Measurements from ENCODE around the gene SLC50A1. TPM values are rescaled to one million over a fixed set of nuclear protein-coding genes. Genes with fewer than 3 reads are reported as not detected.

The SLC50A1 gene
- total RNA-seq: 19.7 and 37.7 TPM in 2 replicates

DNA sequence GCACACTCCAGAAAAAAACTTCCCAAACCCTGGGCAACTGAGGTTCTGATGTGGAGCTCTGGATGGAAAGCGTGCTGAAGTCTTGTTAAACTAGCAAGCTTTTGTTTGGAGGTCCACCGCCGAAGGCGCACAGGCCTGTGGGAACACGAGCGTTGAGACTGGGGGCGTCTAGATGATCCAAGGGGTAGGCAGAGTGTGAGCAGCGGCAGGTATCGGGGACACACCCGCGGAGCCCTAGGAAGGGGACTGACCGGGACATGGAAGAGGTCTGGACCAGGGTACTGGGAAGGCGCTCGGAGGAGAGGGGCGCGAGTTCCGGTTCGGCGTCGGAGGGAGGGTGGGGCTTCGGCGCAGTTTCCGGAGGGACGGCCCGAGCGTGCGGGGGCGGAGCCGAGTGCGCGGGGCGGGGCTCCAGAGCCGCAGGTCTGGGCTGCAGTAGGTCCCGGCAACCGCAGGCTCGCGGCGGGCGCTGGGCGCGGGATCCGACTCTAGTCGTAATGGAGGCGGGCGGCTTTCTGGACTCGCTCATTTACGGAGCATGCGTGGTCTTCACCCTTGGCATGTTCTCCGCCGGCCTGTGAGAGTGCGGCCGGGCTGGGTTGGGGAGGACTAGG is at the start of gene SLC50A1:
SLC50A1 (plus strand) TSS at position 438 of the 614 bp plus-strand sequence; CDS start at position 498, 60 bp downstream.

GRCh38 chr1:155127105-155127966 is 8.3 kb upstream of the SLC50A1 start, which contains the start of gene EFNA1:
Gene EFNA1 (plus strand): TSS chr1:155127876. CDS start chr1:155127978, 102 bp downstream.

GRCh38 chr1:155139895-155140629 is 4.4 kb downstream of the SLC50A1 start, which contains the start of gene DPM3:
Gene DPM3 (minus strand): TSS chr1:155140531. CDS start chr1:155140240, 291 bp downstream.

DNA sequence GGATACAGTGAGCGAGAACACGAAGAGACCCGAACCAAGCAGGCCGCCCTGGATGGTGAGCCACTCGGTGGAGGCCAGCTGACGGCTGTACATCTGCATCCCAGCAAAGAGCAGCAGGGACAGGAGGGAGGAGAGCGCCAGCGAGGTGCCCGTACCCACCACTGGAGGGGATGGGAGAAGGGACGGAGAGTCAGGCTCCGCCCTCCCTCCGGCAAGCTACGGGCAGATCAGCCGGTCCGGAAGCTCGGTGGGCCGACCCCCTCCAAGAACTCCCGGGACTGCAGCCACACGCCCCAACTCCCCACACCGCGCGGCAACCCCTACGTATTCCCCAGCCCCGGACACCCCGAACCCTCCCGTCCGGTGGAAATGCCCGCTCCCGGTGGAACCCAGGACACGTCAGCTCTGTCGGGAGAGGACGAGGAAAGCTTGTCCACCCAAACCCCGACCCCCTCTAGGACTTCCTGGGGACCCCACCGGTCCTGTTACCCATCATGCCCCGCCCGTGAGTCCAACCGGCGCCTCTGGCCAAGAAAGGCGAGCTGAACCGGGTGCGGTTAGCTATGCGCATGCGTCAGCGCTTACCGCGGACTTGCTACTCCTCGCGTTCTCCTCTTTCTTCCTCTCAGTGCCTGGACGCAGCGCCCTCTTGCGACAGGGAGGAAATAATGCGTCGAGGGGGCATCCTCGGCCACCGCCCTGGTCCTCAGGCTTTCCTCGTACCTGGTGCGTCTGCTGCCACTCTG is 37.3 kb downstream of the SLC50A1 start, which contains the start of gene KRTCAP2:
KRTCAP2 (minus strand) TSS at position 573 of the 746 bp plus-strand sequence; CDS start at position 493, 80 bp downstream.

GRCh38 chr1:155173478-155174323 is 38.0 kb downstream of the SLC50A1 start, which contains the start of gene TRIM46:
Gene TRIM46 (plus strand): TSS chr1:155173849. CDS start chr1:155173967, 118 bp downstream.

Other genes with a start within 250 kb of the SLC50A1 start
- gene PMVK, start 199.1 kb upstream of the SLC50A1 start, total RNA-seq: 6.9 and 9.6 TPM in 2 replicates
- gene PBXIP1, start 179.8 kb upstream of the SLC50A1 start, total RNA-seq: 28.8 and 102 TPM in 2 replicates
- gene PYGO2, start 174.1 kb upstream of the SLC50A1 start, total RNA-seq: 8.6 and 9.5 TPM in 2 replicates
- gene SHC1, start 165.1 kb upstream of the SLC50A1 start, total RNA-seq: 161 and 222 TPM in 2 replicates
- 77.5 and 224 TPM in 2 replicates for gene CKS1B, start 161.2 kb upstream of the SLC50A1 start, total RNA-seq
- gene FLAD1, start 152.5 kb upstream of the SLC50A1 start, total RNA-seq: 16.2 and 19.6 TPM in 2 replicates
- gene LENEP, start 142.3 kb upstream of the SLC50A1 start, total RNA-seq: 1.00 TPM in 1 of 2 replicates, not detected in the other
- 11.4 and 22.7 TPM in 2 replicates for gene ZBTB7B, start 133.1 kb upstream of the SLC50A1 start, total RNA-seq
- gene DCST2, start 102.1 kb upstream of the SLC50A1 start, total RNA-seq: 0.11 TPM in 1 of 2 replicates, not detected in the other
- gene DCST1, start 102.0 kb upstream of the SLC50A1 start, total RNA-seq: not detected in 2 replicates
- gene ADAM15, start 84.5 kb upstream of the SLC50A1 start, total RNA-seq: 56.7 and 69.5 TPM in 2 replicates
- gene EFNA4, start 72.1 kb upstream of the SLC50A1 start, total RNA-seq: 1.7 and 2.9 TPM in 2 replicates
- gene EFNA3, start 57.0 kb upstream of the SLC50A1 start, total RNA-seq: 0.22 and 0.50 TPM in 2 replicates
- 0.22 and 0.75 TPM in 2 replicates for gene EFNA1, start 8.0 kb upstream of the SLC50A1 start, total RNA-seq
- gene DPM3, start 4.7 kb downstream of the SLC50A1 start, total RNA-seq: 34.1 and 42.9 TPM in 2 replicates
- gene KRTCAP2, start 37.5 kb downstream of the SLC50A1 start, total RNA-seq: 77.0 and 88.1 TPM in 2 replicates
- gene TRIM46, start 38.0 kb downstream of the SLC50A1 start, total RNA-seq: 3.9 and 4.9 TPM in 2 replicates
- gene THBS3, start 72.0 kb downstream of the SLC50A1 start, total RNA-seq: 28.8 and 46.6 TPM in 2 replicates
- 40.0 and 50.5 TPM in 2 replicates for gene MTX1, start 72.8 kb downstream of the SLC50A1 start, total RNA-seq
- gene ENTREP3, start 119.6 kb downstream of the SLC50A1 start, total RNA-seq: 7.6 and 9.6 TPM in 2 replicates
- 31.7 and 43.9 TPM in 2 replicates for gene SCAMP3, start 126.5 kb downstream of the SLC50A1 start, total RNA-seq
- gene CLK2, start 137.7 kb downstream of the SLC50A1 start, total RNA-seq: 30.5 and 32.0 TPM in 2 replicates
- 0.89 and 1.4 TPM in 2 replicates for gene HCN3, start 141.6 kb downstream of the SLC50A1 start, total RNA-seq
- gene PKLR, start 165.6 kb downstream of the SLC50A1 start, total RNA-seq: not detected in 2 replicates
- 445 and 647 TPM in 2 replicates for gene FDPS, start 173.0 kb downstream of the SLC50A1 start, total RNA-seq
- gene RUSC1, start 185.0 kb downstream of the SLC50A1 start, total RNA-seq: 13.0 and 13.3 TPM in 2 replicates